Measurements from ENCODE around the gene BHLHE40.

Gene BHLHE40

GRCh38 chr3:5001135-5001534, 21.9 kb downstream of the BHLHE40 start:
- DNase-seq, result no peak

DNA sequence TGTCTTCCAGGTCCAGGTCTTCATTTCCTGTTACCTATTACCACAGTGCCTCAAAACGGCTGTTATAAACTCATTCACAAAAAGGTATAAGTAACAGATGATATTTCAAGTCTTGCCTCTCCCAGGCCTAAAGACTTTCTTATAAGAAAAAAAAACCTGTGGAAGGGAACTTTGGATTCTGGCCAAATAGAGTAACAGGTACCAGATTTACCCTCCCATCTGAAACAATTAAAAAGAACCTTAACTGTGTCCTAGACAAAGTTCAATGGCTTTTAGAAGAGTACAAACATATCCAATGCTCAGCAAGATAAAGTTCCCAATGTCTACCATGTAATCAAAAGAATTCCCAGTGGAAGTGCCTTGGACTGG, 22.6 kb downstream of the BHLHE40 start:
- no peak for DNase-seq

GRCh38 chr3:5002174-5002870, 23.1 kb downstream of the BHLHE40 start:
- DNase-seq, result no peak

- no peak for DNase-seq
Measured at GRCh38 chr3:5002871-5003247, 23.6 kb downstream of the BHLHE40 start.

DNA sequence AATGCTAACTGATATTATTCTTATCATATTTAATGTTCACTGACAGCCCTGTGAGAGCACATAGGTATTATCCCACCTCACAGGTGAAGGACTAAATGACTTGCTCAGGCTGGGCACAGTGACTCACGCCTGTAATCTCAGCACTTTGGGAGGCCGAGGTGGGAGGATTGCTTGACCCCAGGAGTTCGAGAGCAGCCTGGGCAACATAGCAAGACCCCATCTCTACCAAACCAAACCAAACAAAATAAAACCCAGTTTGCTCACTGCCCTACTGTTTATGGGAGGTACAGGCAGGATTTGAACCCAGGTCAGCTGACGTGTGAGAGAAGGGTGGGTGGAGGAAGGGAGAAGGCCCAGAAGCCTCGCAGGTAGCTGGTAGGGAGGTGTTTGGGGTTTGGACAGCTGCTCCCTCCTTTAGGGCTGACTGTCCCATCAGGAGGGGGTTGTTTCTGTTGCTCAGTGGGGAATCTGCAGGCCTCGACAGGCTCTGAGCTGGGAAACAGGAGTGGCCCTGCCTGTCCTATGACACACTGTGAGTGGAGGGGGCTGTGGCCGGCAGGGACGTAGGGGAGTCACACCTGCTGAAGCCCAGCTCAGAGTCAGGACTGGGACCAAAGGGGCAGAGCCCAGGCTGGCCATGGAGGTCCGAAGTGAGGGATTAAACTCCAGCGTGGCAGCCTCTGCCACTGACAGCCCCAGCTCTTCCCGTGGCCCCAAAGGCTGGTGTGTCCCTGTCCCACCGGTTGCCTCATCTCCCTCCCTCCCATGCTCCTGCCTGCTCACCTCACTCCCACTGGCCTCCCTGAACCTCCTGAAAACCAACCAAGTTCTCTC, 25.3 kb downstream of the BHLHE40 start:
- no peak for DNase-seq

DNA sequence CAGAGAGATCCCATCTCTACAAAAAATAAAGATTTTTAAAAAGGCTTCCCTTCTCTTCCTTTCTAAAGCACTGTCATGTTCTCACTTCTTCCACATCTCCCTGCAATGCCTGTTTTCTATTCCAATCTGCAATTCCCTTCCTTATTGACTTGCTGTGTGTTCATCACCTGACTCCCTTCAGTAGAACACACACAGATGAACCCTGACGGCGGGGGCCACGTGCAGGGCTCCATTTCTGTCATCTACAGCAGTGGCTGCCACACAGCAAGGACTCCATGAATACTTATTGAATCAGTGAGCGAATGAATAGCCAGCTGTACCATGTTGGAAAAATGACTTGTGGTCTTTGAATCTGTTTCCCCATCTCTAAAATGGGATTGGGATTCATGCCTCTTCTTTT, 26.1 kb downstream of the BHLHE40 start:
- DNase-seq, result no peak

GRCh38 chr3:5006755-5007202, 27.5 kb downstream of the BHLHE40 start:
- no peak for DNase-seq

GRCh38 chr3:5007873-5008272, 28.6 kb downstream of the BHLHE40 start:
- DNase-seq, result no peak

DNA sequence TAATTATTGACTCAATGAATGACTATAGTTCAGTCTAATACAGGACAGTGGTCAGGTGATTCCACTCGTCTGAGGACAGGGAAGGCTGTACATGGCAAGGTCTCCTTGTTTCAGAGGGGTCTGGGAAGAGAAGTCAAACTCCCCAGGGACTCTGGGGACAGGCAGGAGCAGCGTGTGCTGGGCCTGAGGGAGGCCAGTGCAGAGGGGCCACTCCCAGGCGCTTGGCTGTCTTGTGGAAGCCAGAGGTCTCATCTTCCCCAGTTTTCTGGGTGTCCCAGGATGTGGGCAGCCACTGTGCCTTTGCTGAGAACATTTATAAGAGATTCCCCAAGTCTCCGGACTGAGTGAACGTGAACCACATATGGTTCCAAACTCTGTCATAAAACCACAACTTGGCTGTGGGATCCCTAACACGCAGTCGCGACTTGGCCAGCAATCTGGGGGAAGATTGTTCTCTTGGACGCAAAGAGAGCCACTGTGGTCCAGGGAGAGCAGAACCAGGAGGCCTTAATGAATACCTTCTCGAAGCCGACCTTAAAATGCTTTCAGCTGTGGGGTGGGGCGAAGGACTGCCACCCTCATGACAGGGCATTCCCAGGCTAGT, 30.4 kb downstream of the BHLHE40 start:
- no peak for DNase-seq

DNA sequence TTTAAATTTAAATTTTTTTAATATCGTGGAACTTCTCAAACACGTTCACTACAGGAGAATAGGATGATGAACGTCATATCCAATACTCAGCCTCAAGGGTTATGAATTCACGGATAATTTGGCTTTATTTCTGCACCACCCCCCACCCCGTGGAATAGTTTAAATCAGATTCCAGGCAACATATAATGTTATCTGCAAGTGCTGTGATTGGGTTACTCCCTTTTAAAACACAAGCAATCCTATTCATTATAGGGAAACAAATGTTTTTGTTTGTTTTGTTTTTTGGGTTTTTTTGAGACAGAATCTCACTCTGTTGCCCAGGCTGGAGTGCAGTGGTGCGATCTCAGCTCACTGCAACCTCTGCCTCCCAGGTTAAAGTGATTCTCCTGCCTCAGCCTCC, 30.9 kb downstream of the BHLHE40 start:
- no peak for DNase-seq

GRCh38 chr3:5010706-5011554, 31.7 kb downstream of the BHLHE40 start:
- no peak for DNase-seq

- no peak for DNase-seq
Measured at GRCh38 chr3:5011555-5012256, 32.5 kb downstream of the BHLHE40 start.

DNA sequence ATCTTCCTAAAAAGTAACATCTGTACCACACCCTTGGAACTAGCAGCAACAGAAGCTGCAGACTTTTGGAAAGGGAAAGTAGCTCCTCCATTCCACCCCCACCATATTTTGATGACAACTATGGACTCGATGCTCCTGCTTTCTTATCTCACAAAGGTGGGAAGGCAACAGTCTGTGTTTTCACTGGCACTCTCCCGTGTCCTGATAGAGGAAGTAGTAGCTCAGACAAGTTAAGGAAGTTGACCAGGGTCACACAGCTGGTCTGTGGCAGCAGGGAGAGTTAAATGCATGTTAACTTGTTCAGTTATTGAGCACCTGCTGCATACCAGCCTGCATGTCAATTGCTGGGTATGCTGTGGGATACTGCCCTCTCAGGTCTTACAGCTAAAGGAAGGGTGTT, 33.1 kb downstream of the BHLHE40 start:
- no peak for DNase-seq

DNA sequence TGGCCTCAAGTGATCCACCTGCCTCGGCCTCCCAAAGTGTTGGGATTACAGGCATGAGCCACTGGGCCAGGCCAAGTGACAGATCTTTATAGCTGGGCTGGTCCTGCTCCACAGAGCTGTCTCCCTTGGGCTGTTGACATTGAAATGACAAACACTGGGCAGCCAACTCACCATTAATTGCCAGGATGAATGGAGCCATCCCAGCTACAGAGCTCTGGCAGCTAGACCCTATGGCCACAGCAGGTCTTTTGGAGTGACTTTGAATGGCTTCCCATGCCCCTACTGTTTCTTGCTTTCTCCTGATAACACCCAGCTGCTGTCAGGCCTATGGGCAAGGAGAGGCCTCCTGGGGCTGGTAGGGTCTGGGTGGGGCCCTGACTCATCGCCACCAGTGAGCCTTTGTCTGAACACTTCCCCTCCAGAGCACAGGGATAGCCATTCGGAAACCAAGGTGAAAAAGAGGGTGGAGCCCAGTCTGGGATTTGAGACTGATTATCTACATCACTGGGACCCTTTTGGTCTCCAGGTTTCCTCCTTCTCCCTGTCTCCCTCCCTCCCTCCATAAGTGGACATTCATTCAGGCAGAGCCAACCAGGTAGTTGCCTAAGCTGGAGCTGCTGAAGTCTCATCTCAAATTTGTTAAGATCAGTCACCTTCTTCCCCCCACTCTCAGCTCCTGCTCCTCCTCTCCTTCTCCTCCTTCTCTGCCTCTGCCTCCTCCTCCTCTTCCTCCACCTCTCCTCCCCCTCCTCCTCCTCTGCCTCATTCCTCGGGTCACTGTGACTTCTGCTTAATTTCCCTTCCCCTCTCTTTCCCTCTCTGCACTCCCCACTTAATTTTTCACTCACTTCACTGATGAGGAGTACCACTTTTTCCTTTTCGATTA, 34.0 kb downstream of the BHLHE40 start:
- no peak for DNase-seq

DNA sequence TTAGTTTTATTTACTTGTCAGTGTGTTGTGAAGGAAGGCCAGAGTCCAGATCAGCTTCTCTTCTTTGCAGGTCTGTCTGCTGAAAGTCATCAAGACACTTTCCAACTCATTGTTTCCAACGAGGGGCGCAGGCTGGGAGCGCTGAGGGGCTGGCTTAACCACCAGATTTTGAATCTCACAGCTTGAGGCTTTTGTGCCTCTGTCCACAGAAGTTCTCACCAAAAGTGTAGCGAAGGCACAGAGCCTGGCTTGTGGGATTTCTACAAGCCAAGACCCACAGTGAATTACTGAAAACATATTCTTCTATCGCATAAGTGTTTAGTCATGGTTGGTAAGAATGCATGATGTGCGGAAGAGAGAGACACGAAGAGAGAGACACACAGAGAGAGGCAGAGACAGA, 35.2 kb downstream of the BHLHE40 start:
- DNase-seq, result no peak

- DNase-seq, result no peak
Measured at GRCh38 chr3:5015056-5015455, 35.8 kb downstream of the BHLHE40 start.

DNA sequence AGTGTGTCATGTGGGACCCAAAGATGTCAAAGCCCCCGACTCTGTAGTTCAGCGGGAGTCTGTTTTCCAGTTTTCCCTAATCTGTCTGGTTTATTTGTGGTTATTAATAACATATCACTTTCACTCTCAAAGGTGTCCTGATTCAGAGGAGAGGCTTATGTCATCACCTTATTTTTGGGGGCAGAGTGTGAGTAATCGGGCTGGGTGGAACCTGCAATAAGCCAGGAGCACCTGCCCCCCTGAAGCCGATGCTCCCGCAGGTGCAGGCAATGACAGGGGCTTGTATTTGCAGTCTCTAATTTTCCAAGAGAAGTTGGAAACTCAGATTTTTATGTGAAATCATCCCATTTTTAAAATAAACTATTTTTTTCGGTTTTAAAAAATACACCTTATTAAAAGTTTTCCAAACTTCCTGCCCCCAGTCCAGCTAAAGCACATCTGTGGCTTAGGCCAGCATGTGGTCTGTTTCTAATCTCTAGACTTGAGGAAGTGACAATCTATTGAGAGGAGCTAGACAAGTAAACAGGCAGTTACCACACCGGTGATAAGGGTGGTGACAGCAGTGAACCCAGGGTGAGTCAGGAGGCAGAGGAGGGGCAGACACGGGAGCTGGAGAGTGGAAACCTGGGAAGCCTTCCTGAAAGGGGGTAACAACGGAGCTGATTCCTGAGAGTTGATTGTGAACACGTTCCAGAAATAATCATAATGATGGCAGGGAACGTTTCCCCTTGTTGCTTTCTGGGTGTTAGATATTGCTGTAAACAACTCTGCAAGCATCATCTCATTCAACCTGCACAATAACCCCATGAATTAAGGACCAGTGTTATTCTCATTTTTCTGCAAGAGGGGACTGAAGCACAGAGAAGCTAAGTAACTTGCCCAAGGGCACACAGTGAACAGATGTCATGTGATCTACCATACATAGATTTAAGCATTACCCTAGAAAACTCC, 37.2 kb downstream of the BHLHE40 start:
- no peak for DNase-seq

DNA sequence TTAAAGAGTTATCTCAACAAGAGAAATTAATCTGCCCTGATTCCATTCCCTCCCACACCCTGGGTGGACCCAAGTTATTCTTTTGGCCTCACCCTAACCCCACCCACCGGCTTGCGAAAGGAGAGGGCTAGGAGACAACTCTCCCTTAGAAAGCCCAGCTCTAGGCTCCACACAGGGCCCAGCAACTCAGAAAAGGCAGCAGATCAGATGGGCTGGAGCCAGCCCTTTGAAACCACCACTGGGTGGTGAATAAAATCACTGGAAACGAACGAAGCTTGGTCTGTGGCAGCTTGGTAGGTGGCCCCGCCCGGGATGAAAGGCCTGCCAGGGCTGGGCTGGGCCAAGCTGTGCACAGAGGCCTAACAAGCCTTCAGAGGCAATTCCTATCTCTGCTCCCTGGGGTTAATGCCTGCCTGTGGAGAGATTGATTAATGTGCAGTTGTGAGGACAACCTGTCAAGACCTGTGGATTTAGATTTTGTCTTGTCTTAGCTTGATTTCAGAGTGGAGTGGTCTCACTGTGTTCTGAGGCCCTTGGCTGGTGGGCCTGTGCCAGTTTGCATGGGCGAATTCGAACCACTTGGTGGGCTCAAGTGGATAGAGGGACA, 38.8 kb downstream of the BHLHE40 start:
- no peak for DNase-seq

Data from right kidney (tissue), 1 donor.